HUES48 (cell line): Measurements from ENCODE around the gene WNT8B.
A peak's percentile ranks its signal among the peaks of the same experiment; 100 is the strongest.

Source experiments
- H3K27ac ChIP-seq: one replicate; pipeline ENCODE4 v1.7.0; 2013; ENCODE audit warnings: low read depth, low read length, inconsistent platforms
- H3K27me3 ChIP-seq: 2 replicates; pipeline ENCODE4 v1.6.1; 2013; ENCODE audit warnings: mild to moderate bottlenecking, low read length; ENCODE audit not compliant: control insufficient read depth, insufficient read depth
- H3K36me3 ChIP-seq: 2 replicates; pipeline ENCODE4 v1.6.1; 2013; ENCODE audit warnings: low read length; ENCODE audit not compliant: control insufficient read depth, insufficient read depth
- H3K4me1 ChIP-seq: 2 replicates; pipeline ENCODE4 v1.6.1; 2013; ENCODE audit warnings: mild to moderate bottlenecking, low read length; ENCODE audit not compliant: control insufficient read depth, insufficient read depth
- H3K4me3 ChIP-seq: 2 replicates; pipeline ENCODE4 v1.5.1; 2013; ENCODE audit warnings: mild to moderate bottlenecking, low read depth, low read length
- H3K9ac ChIP-seq: 2 replicates; pipeline ENCODE4 v1.6.1; 2013; ENCODE audit warnings: mild to moderate bottlenecking, low read depth, low read length, moderate library complexity
- H3K9me3 ChIP-seq: 2 replicates; pipeline ENCODE4 v1.6.1; 2013; ENCODE audit warnings: low read length; ENCODE audit not compliant: control insufficient read depth, insufficient read depth

WNT8B gene

DNA sequence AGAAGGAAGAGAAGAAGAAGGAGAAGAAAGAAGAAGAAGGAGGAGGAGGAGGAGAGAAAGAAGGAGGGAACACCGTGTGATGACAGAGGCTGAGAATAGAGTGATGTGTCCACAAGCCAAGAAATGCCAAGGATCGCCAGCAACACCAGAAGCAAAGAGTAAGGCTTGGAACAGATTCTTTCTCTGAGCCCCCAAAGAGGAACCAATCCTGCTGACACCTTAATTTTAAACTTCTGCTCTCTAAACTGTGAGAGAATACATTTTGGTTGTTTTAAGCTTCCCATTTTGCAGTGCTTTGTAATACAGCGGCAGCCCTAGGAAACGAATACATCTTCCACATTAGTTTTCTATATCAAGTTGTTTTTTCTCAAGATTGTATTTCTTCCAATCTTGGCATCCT lies 13.9 kb upstream of the WNT8B start:
- no peak overlapping the region for H3K9ac ChIP-seq
- no peaks in the 10 kb centered on the region for H3K4me1 ChIP-seq
- no peak overlapping the region for H3K4me3 ChIP-seq
- H3K9me3 ChIP-seq, result no peaks in the 10 kb centered on the region
- H3K36me3 ChIP-seq, result no peaks in the 10 kb centered on the region
- no peaks in the 10 kb centered on the region; the same call in 1 of the 2 replicates for H3K27me3 ChIP-seq
- H3K27ac ChIP-seq, result no peak overlapping the region

DNA sequence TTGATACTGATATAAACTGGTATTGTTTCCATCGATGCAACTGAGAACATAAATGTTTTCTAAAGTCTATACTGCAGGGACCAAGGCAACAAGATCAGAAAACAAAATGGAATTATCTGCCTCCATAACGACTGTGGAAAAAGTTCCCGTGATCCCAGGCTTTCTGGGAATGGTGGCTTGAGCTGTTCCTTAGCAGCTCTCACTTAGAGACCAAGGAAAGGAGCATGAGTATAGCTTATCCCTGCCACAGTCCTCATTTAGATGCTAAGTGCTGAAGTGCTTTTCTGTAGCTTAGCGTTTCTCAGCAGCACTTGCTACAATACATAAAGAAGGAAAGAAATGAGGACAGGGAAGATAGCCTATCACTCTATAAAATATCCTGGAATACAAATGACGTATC lies 5.5 kb downstream of the WNT8B start:
- Histone ChIP-seq H3K4me3 (no peak overlapping the region), H3K27ac (no peak overlapping the region), H3K36me3 (no peaks in the 10 kb centered on the region), H3K9ac (no peak overlapping the region), H3K27me3 (peaks cover 26% of the 10 kb centered on the region), H3K4me1 (no peaks in the 10 kb centered on the region), H3K9me3 (no peaks in the 10 kb centered on the region)

DNA sequence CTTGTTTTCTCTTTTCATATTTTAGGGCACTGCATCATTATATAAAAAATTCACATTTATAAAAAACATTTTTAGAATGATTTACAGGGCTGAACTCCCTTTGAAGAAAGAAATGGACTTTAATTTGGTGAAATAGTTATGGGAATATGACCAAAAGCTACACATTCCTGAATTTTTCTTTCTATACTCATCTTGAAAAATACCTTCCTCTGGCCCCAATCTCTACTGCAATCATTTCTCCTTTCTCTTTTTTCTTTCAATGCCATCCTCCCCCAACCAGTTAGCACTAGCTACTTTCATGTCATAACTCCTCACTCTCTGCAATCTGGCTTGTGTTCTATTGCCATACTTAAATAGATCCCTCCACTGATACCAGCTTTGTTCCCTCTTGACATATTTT lies 6.2 kb downstream of the WNT8B start:
- Histone ChIP-seq H3K4me3 (no peak overlapping the region), H3K27ac (no peak overlapping the region), H3K4me1 (no peaks in the 10 kb centered on the region), H3K36me3 (no peaks in the 10 kb centered on the region), H3K27me3 (peaks cover 32% of the 10 kb centered on the region), H3K9ac (no peak overlapping the region), H3K9me3 (no peaks in the 10 kb centered on the region)

DNA sequence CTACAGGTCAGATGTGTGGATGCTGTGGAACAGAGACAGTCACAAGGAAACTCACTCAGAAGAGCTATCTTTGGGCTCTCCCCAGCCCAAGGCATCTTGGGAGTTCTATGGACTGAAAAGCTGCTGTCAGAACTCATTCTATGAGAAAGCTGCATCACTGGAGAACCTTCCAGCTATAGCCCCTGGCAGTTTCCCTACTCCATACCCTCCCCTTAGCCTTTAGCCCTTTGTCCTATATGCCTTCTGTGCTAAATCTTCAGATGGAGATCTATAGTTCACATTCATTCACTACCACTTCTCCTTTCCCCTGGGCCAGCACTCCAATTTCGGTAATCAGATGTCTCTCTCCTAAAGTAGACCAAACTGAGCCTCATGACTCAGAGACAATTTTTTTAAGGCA lies 6.9 kb downstream of the WNT8B start:
- H3K27ac ChIP-seq, result no peak overlapping the region

DNA sequence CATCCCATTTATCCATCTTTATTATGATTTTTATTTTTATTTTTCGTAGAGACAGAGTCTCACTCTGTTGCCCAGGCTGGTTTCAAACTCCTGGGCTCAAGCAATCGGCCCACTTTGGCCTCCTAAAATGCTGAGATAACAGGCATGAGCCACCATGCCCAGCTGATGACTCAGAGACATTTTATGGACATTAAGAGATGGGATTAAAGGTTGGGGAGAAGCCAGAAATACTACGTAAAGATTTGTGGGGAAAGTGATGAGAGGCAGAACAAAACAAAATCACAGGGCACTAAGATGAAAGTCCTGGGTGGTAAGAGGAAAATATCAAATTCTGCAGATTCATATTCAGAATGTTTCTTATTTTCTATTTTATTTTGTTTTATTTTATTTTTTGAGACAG lies 7.6 kb downstream of the WNT8B start:
- Histone ChIP-seq H3K27ac (no peak overlapping the region), H3K4me1 (no peaks in the 10 kb centered on the region), H3K9me3 (no peaks in the 10 kb centered on the region), H3K36me3 (no peaks in the 10 kb centered on the region), H3K4me3 (no peak overlapping the region), H3K9ac (no peak overlapping the region), H3K27me3 (peaks cover 31% of the 10 kb centered on the region)

More for the DNA sequence above, 6.9 kb downstream of the WNT8B start:
- H3K36me3 ChIP-seq, result no peaks in the 10 kb centered on the region
- no peaks in the 10 kb centered on the region for H3K4me1 ChIP-seq
- no peaks in the 10 kb centered on the region for H3K9me3 ChIP-seq
- H3K27me3 ChIP-seq, result peaks cover 32% of the 10 kb centered on the region
- H3K4me3 ChIP-seq, result no peak overlapping the region
- no peak overlapping the region for H3K9ac ChIP-seq

DNA sequence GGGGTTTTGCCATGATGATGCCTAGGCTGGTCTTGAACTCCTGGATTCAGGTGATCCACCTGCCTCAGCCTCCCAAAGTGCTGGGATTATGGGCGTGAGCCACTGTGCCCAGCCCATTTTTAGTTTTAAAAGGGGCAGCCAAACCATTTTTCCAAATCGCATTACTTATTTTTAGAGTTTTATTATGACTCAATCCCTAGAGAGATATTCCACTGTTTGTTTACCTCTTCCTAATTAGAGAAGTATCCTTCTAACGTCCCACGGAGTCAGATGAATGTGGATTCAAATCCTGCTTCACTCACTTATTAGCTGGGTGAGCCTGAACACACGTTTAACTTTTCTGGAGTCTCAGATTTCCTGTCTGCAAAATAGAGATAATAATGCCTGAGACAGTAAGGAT lies 15.2 kb downstream of the WNT8B start:
- Histone ChIP-seq H3K36me3 (no peaks in the 10 kb centered on the region), H3K27ac (no peak overlapping the region), H3K27me3 (peaks cover 50% of the 10 kb centered on the region), H3K4me1 (0 out of 2 replicates have a peak, but pooled peaks cover 9% of the 10 kb centered on the region), H3K9me3 (no peaks in the 10 kb centered on the region), H3K9ac (no peak overlapping the region), H3K4me3 (no peak overlapping the region)

DNA sequence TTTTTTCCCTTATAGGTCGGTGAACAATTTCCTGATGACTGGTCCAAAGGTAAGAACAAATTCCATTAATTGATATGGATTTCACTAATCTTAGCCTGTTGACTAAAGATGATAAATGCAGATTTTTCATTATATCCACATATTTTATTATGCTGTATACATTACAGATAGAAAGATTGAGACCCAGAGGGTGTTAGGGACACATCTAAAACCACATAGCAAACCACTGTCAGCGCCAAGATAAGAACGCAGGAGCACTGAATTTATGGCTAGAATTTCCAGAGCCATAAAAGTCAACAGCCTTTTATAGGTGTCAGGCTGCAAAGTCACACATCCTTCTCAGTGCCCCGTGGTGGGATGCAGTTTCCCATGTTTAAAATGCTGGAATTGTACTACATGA lies 16.2 kb downstream of the WNT8B start:
- Histone ChIP-seq H3K4me1 (peaks cover 14% of the 10 kb centered on the region; the same call in 1 of the 2 replicates), H3K27ac (no peak overlapping the region), H3K36me3 (no peaks in the 10 kb centered on the region), H3K4me3 (no peak overlapping the region), H3K9me3 (no peaks in the 10 kb centered on the region), H3K9ac (no peak overlapping the region), H3K27me3 (peaks cover 55% of the 10 kb centered on the region)

DNA sequence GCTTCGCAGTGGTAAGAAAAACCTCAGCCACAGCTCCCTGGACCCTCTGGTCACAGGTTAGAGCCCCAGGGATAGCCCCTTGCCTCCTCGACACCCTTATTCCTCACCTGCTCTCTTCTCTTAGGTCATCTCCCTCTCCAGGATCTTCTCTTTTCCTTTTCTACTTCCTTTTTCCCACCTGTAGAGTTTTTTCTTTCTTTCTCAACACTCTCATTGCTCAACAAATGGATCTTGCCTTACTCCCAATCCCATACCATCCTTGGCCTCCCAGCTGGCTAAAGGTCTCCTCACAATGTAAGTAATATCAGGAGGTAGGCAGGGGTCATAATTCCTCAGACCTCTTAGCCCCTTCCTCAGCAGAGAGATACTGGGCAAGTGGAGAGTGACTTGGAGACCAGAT lies 17.2 kb downstream of the WNT8B start:
- Histone ChIP-seq H3K4me1 (peaks cover 23% of the 10 kb centered on the region), H3K27me3 (peaks cover 64% of the 10 kb centered on the region)

DNA sequence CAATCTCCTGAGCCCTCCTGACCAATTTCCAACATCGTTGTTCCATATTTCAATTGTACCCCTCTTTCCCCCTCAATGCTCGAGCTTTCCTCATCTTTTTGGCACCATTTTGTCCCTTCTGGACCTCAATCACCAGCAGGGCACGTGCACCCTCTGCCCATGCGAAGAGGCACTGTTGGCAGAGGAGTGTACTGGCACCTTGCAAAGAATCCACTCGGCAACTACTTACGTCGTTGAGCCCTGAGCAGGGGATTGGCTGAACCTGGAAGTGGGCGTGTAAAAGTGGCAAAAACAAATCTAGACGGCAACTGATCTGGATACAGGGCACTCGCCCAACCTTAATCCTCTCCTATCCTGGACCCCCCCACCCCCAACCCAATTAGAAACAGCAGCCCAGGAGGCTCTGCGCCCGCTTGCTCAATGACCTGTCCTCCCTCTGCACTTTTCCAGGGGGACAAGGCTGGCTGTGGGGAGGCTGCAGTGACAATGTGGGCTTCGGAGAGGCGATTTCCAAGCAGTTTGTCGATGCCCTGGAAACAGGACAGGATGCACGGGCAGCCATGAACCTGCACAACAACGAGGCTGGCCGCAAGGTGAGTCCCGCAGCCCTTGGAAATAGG lies 18.8 kb downstream of the WNT8B start:
- no peaks in the 10 kb centered on the region for H3K9me3 ChIP-seq
- peak overlapping the region; percentile 63 for H3K4me3 ChIP-seq
- no peak overlapping the region for H3K9ac ChIP-seq
- H3K27me3 ChIP-seq, result peaks cover 75% of the 10 kb centered on the region
- H3K27ac ChIP-seq, result no peak overlapping the region
- no peaks in the 10 kb centered on the region for H3K36me3 ChIP-seq
- peaks cover 37% of the 10 kb centered on the region for H3K4me1 ChIP-seq

More for the DNA sequence above, 17.2 kb downstream of the WNT8B start:
- no peak overlapping the region for H3K4me3 ChIP-seq
- H3K27ac ChIP-seq, result no peak overlapping the region
- no peak overlapping the region for H3K9ac ChIP-seq
- no peaks in the 10 kb centered on the region for H3K36me3 ChIP-seq
- no peaks in the 10 kb centered on the region for H3K9me3 ChIP-seq

DNA sequence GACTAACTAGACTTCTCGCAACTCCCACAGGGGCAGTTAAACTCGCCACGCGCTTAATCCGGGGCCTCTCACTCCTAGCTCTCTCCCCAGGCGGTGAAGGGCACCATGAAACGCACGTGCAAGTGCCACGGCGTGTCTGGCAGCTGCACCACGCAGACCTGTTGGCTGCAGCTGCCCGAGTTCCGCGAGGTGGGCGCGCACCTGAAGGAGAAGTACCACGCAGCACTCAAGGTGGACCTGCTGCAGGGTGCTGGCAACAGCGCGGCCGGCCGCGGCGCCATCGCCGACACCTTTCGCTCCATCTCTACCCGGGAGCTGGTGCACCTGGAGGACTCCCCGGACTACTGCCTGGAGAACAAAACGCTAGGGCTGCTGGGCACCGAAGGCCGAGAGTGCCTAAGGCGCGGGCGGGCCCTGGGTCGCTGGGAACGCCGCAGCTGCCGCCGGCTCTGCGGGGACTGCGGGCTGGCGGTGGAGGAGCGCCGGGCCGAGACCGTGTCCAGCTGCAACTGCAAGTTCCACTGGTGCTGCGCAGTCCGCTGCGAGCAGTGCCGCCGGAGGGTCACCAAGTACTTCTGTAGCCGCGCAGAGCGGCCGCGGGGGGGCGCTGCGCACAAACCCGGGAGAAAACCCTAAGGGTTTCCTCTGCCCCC lies 19.5 kb downstream of the WNT8B start:
- peaks cover 82% of the 10 kb centered on the region for H3K27me3 ChIP-seq
- peak overlapping the region; percentile 20; the same call in 1 of the 2 replicates for H3K9ac ChIP-seq
- no peaks in the 10 kb centered on the region for H3K9me3 ChIP-seq
- H3K36me3 ChIP-seq, result no peaks in the 10 kb centered on the region
- no peak overlapping the region for H3K27ac ChIP-seq
- H3K4me1 ChIP-seq, result peaks cover 41% of the 10 kb centered on the region
- peak overlapping the region; percentile 63 for H3K4me3 ChIP-seq

DNA sequence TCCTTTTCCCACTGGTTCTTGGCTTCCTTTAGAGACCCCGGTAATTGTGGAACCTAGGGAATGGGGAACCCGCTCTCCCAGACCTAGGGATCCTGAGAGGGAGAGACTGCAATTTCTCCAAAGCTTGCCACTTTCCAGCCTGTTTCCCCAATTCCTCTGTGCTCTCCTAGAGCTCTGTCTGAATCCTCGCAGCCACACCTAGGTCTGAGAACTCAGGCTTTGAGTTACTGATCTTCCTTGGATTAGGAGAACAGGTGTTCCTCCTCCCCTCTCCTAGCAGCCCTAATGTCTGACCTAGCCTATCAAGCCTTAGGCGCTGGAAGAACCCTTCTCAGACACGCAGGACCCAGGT lies 20.0 kb downstream of the WNT8B start:
- Histone ChIP-seq H3K9ac (no peak overlapping the region), H3K4me3 (no peak overlapping the region; the same call in 1 of the 2 replicates), H3K4me1 (peaks cover 41% of the 10 kb centered on the region), H3K27me3 (peaks cover 87% of the 10 kb centered on the region), H3K9me3 (no peaks in the 10 kb centered on the region), H3K27ac (no peak overlapping the region), H3K36me3 (no peaks in the 10 kb centered on the region)
